RWPE2 (cell line): ENCODE results near the gene KLF16.

Source experiments
- ATAC-seq: fragments of 200-7000 bp; cut with Tn5 transposase; 3 replicates; pipeline ENCODE4 v1.9.1; 2021; ENCODE audit warnings: low read depth
- DNase-seq: peaks from one replicate; pipeline ENCODE4 v3.0.0-alpha.2; 2020; ENCODE audit warnings: low spot score
- H3K27ac ChIP-seq: fragments of 450-650 bp; 2 replicates; pipeline ENCODE4 v1.5.1; 2017; ENCODE audit warnings: mild to moderate bottlenecking; ENCODE audit not compliant: poor library complexity, severe bottlenecking
- H3K27me3 ChIP-seq: fragments of 250-450 bp; sonication (Bioruptor Pico); 2 replicates; pipeline ENCODE4 v1.5.1; 2021; ENCODE audit warnings: mild to moderate bottlenecking, moderate library complexity; ENCODE audit not compliant: insufficient read depth, poor library complexity, severe bottlenecking
- H3K36me3 ChIP-seq: fragments of 250-450 bp; sonication (Bioruptor Pico); 2 replicates; pipeline ENCODE4 v1.5.1; 2020; ENCODE audit warnings: low read depth, mild to moderate bottlenecking, moderate library complexity
- H3K4me1 ChIP-seq: fragments of 250-450 bp; sonication (Bioruptor Pico); 2 replicates; pipeline ENCODE4 v1.5.1; 2021; ENCODE audit warnings: mild to moderate bottlenecking, moderate library complexity; ENCODE audit not compliant: insufficient read depth, poor library complexity, severe bottlenecking
- H3K4me3 ChIP-seq: fragments of 250-450 bp; sonication (Bioruptor Pico); 2 replicates; pipeline ENCODE4 v1.5.1; 2021; ENCODE audit warnings: mild to moderate bottlenecking, moderate library complexity; ENCODE audit not compliant: severe bottlenecking
- H3K9me3 ChIP-seq: fragments of 250-450 bp; sonication (Bioruptor Pico); 2 replicates; pipeline ENCODE4 v1.5.1; 2021; ENCODE audit warnings: mild to moderate bottlenecking, moderate library complexity; ENCODE audit not compliant: severe bottlenecking
- CTCF ChIP-seq: fragments of 450-650 bp; IDR thresholded peaks from one replicate; pipeline ENCODE4 v1.5.1; 2017; ENCODE audit warnings: mild to moderate bottlenecking, moderate library complexity; ENCODE audit not compliant: poor library complexity, severe bottlenecking

KLF16 gene

GRCh38 chr19:1816530-1817298 lies 46.7 kb downstream of the KLF16 start:
- no peaks in the 10 kb centered on the region for H3K9me3 ChIP-seq
- DNase-seq (no peak), ATAC-seq (no peak)
- no peak overlapping the region for H3K4me3 ChIP-seq
- no peak for TF ChIP-seq CTCF
- peaks cover 1% of the 10 kb centered on the region for H3K4me1 ChIP-seq
- H3K27me3 ChIP-seq: no peaks in the 10 kb centered on the region
- H3K27ac ChIP-seq: no peak overlapping the region
- peaks cover 20% of the 10 kb centered on the region for H3K36me3 ChIP-seq

- TF ChIP-seq CTCF: no peak
- no peak overlapping the region for H3K27ac ChIP-seq
- H3K4me1 ChIP-seq: peaks cover 5% of the 10 kb centered on the region
- H3K4me3 ChIP-seq: no peak overlapping the region
- H3K36me3 ChIP-seq: peaks cover 20% of the 10 kb centered on the region
- DNase-seq: no peak
- no peaks in the 10 kb centered on the region for H3K9me3 ChIP-seq
- H3K27me3 ChIP-seq: no peaks in the 10 kb centered on the region
- no peak for ATAC-seq
Observed at GRCh38 chr19:1815605-1816529, 47.5 kb downstream of the KLF16 start.

DNA sequence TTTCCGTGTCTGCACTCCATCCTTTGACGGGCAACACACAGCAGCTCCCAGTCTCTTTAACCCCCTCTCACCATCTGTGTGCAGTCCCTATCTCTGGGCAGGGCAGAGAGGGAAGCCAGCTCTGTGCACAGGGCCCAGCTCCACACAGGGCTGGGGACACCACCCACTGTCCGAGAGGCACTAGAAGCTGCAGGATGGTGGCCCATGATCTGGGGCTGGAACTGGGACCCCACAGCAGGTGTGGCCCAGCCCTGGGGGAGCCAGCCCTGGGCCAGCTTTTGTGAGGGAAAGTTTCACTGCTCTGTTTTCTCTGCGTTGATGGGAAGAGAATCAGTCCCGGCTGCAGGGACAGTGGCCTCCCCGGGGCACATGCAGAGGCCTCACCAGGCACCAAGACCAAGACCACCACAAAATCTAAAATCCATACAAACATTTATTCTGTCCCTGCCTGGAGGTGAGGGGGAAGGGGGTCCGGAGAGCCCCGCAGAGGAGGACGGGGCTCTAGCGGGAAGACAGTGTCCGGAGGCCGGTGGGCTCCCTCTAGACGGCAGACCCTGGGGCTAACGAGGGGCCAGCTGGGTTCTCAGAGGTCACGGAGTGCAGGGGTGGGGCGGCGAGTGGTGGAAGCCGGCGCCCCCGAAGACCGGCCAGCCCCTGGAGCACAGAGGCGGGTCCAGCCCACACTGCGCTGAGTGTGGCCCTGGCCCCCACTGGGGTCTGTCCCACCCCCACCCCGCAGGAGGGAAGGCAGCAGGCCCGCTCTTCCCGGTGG lies 48.4 kb downstream of the KLF16 start:
- no peaks in the 10 kb centered on the region for H3K27me3 ChIP-seq
- no peak for TF ChIP-seq CTCF
- peaks cover 12% of the 10 kb centered on the region for H3K36me3 ChIP-seq
- H3K9me3 ChIP-seq: no peaks in the 10 kb centered on the region
- DNase-seq: no peak
- H3K27ac ChIP-seq: no peak overlapping the region
- peaks cover 5% of the 10 kb centered on the region for H3K4me1 ChIP-seq
- ATAC-seq: no peak
- H3K4me3 ChIP-seq: no peak overlapping the region

- DNase-seq: no peak
- TF ChIP-seq CTCF: no peak
- Histone ChIP-seq H3K4me3 (no peak overlapping the region), H3K27me3 (no peaks in the 10 kb centered on the region), H3K27ac (no peak overlapping the region), H3K4me1 (peaks cover 5% of the 10 kb centered on the region), H3K36me3 (peaks cover 11% of the 10 kb centered on the region; the same call in 1 of the 2 replicates), H3K9me3 (no peaks in the 10 kb centered on the region)
- ATAC-seq: no peak
Observed at GRCh38 chr19:1814391-1814790, 49.0 kb downstream of the KLF16 start.
